Stomach (tissue), 4 donors: ENCODE measurements around the gene UBE4B.

Experiments used
- CTCF ChIP-seq, 7 experiments: fragments of 450-650 bp in 4 of 7; fragments of 200-600 bp in 3 of 7; sonication (generic) in 3 of 7; IDR thresholded peaks; one replicate each; pipeline ENCODE4 v1.5.1; 2016 to 2019; ENCODE audit warnings: antibody characterized with exemption in 7 of 7, control low read depth in 2 of 7, mild to moderate bottlenecking in 1 of 7
- POLR2AphosphoS5 ChIP-seq, 3 donors: sonication (generic); formaldehyde crosslinking; IDR thresholded peaks; one replicate each; pipeline ENCODE4 v1.6.1; 2016; ENCODE audit warnings: antibody characterized with exemption in 3 of 3

- TF ChIP-seq CTCF (IDR thresholded peaks at IDR 0.05) (no peak), POLR2AphosphoS5 (IDR thresholded peaks at IDR 0.05) (no peak)
These were observed 43.0 kb downstream of the UBE4B start for GRCh38 chr1:10075732-10076131.
